Measurements from ENCODE around the gene DDX42.
"Not testable (repeated sequence)": the region's sequence is repeated elsewhere in the genome, so short reads cannot be mapped to it uniquely, and the experiment has no call there.

The DDX42 gene

DNA sequence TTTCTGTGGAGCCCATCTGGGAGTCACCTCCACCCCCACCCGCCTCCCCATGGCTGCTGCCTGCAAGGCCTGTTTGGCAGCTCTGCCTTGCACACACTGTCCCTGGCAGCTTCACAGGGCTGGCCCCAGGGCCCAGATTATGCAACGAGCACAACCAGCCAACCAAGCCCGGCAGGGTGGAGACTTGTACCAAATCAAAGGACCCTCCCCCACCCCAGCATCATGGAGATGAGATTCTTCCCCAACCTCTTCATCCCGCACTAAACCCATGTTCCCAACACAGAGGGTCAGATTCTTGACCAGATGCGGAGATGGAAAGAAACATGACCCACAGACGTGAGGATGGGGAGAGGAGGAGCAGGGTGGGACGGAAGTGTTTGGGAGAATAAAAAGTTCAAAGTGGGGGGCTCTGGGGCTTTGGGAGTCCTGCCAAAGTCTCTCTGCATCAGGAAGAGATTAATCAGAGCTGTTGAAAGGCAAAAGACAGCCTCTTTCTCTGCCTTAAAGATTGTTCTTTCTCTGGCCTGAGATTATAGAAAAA lies 64.7 kb downstream of the DDX42 start:
- Histone ChIP-seq H3K36me3 (peaks cover 36% of the 10 kb centered on the region), H3K4me3 (ENCODE audit: low read depth, low read length) (no peak overlapping the region)

DNA sequence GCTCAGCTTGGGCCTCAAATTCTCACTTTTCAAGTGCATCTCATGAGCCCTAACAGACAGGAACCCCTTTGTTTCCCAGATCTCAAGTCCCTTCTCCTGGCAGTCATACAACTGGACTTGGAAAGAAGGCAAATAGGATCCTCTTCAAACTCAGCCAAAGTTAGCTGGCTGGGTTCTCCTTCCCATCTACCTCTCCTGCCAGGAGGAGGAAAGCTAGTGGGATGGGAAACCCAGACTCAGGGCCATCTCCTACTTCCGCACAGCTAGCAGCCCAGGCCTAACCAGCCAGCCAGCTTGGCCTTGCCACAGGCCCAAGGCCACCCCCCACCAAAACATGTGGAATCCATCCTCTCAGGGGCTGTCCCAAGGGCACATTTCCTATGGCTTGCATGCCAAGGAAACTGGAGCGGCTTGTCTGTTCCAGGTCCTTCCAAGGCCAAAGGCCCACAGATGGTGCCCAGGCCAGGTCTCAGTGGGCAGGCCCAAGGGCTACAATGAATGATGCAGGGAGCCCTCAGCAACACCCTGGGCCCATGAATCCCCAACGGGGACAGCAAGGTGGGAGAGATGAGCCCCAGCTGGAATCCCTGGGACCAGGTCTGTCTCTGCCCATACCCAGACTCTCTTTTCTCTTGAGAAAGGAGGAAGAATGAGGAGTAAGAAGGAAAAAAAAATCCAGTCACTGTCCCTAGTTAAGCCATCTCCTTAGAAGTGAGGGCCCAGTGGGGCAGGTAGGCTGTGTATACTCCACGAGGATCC lies 66.8 kb downstream of the DDX42 start:
- H3K4me1 ChIP-seq: peaks cover 7% of the 10 kb centered on the region; the same call in 1 of the 2 replicates
- no peaks in the 10 kb centered on the region for H3K9me3 ChIP-seq
- H3K36me3 ChIP-seq: peaks cover 17% of the 10 kb centered on the region
- H3K27me3 ChIP-seq: no peaks in the 10 kb centered on the region
- no peak for DNase-seq
- H3K4me3 ChIP-seq (ENCODE audit: low read depth, low read length): peak overlapping the region; percentile 97
- TF ChIP-seq, protein P1, sequence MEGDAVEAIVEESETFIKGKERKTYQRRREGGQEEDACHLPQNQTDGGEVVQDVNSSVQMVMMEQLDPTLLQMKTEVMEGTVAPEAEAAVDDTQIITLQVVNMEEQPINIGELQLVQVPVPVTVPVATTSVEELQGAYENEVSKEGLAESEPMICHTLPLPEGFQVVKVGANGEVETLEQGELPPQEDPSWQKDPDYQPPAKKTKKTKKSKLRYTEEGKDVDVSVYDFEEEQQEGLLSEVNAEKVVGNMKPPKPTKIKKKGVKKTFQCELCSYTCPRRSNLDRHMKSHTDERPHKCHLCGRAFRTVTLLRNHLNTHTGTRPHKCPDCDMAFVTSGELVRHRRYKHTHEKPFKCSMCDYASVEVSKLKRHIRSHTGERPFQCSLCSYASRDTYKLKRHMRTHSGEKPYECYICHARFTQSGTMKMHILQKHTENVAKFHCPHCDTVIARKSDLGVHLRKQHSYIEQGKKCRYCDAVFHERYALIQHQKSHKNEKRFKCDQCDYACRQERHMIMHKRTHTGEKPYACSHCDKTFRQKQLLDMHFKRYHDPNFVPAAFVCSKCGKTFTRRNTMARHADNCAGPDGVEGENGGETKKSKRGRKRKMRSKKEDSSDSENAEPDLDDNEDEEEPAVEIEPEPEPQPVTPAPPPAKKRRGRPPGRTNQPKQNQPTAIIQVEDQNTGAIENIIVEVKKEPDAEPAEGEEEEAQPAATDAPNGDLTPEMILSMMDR (IDR thresholded peaks at IDR 0.05; ENCODE audit: low read depth, low read length): no peak

More for the DNA sequence above, 64.7 kb downstream of the DDX42 start:
- no peaks in the 10 kb centered on the region for H3K27me3 ChIP-seq
- peaks cover 14% of the 10 kb centered on the region for H3K4me1 ChIP-seq
- TF ChIP-seq, protein P1 (IDR thresholded peaks at IDR 0.05; ENCODE audit: low read depth, low read length): no peak
- H3K9me3 ChIP-seq: no peaks in the 10 kb centered on the region
- DNase-seq: peak; percentile 71

DNA sequence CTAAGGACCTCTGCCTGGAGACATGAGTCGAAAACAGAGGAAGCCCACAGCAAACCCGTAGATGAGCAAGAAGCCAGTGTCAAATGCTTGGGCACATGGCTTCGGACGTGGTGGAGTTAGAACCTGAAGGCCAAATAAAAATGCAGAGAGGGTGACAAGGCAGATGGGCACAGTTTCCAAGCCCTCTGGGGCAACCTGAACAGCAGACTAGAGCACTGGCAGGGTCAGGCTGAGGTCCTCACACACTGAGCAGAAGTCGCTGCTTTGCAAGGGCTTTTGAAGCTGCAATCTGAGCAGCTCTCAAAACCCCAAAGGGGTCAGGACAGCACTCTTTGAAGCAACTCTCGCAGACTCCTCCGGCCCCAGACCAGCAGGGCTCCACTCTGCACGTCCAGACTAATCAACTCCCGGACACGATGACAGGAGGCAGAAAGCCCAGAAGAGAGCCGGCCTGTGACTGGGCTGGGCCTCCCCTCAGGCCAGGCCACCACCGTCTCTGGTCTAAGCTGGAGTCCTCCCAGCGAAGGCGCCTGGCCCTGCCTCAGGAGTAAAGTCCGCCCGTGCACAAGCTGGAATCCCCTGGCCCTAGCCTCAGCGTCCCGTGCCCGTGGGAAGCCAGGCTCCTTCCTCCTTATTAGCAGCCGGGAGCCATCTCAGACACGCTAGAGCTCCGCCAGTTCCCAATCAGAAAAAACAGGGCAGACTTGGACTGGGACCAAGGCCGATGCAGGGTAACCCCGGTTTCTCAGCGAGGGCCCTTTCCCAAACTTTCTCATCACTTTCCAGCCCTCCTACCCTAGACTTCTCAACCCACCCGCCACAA lies 67.6 kb downstream of the DDX42 start:
- peaks cover 13% of the 10 kb centered on the region for H3K36me3 ChIP-seq
- DNase-seq: peak; percentile 86

DNA sequence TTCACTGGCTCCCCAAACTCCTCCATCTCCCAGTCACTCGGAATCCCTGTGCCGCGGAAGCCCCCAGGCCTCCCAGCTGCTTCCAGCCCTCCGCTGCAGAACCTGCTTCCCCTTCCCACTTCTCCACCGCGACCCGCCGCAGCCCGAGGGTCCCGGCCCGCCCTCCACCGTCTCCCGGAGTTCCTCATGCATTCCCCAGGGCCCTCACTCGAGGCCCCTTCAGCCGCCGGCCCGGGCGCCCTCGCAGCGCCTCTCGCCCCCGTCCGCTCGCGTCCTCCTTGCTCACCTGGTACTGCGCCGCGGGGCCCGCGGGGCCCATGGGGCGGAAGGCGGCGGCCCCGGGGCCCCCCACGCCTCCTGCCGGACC lies 68.2 kb downstream of the DDX42 start:
- Histone ChIP-seq H3K9me3 (no peaks in the 10 kb centered on the region), H3K4me3 (ENCODE audit: low read depth, low read length) (peak overlapping the region; percentile 97), H3K36me3 (peaks cover 7% of the 10 kb centered on the region), H3K27me3 (no peaks in the 10 kb centered on the region), H3K4me1 (peaks cover 7% of the 10 kb centered on the region; the same call in 1 of the 2 replicates)
- peak; percentile 42 for DNase-seq
- TF ChIP-seq, protein P1 (IDR thresholded peaks at IDR 0.05; ENCODE audit: low read depth, low read length): no peak

More for the DNA sequence above, 67.6 kb downstream of the DDX42 start:
- TF ChIP-seq, protein P1 (IDR thresholded peaks at IDR 0.05; ENCODE audit: low read depth, low read length): no peak
- Histone ChIP-seq H3K4me3 (ENCODE audit: low read depth, low read length) (peak overlapping the region; percentile 97), H3K9me3 (no peaks in the 10 kb centered on the region), H3K27me3 (no peaks in the 10 kb centered on the region), H3K4me1 (peaks cover 7% of the 10 kb centered on the region; the same call in 1 of the 2 replicates)

DNA sequence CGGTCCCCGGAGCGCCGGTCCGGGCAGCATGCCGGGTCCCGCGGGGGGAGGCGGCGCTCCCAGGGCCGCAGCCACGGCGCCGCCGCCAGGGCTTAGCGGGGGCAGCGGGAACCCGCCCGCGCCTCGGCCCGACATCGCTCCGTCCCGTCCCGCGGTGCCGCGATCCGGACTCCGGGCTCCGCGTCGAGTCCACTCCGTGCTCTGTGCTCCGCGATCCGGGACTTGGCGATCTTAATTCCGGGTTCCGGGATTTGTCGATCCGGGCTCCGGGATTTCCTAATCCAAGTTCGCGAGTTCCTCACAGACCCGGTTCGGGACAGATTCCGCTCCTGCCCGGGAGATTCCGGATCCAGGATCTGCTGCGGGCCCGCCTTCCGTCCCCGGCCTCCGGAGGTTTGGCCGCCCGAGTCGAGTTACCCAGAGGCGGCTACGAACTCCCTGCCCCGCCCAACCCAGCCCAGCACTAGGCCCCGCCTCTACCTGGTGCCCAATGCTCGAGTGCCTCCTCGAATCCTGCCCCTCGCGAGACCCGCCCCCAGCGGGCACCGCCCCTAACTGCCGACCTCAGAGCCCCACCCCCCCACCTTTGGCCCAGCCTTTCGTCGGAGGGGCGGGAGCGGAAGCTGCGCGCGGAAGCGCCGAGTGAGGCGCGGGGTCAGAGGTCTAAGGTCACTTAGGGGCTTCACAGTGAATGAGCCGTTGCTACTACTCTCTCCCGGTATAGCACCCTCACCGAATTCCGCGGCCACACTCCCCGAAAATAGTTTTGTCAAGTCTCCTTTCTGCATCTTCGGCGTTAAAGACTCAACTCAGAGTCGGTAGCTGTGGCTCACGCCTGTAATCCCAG lies 68.8 kb downstream of the DDX42 start, which contains the start of gene SMARCD2:
Gene SMARCD2 (minus strand): TSS at position 146 of the 847 bp plus-strand sequence. CDS start 11 bp downstream, at position 135.
- Histone ChIP-seq H3K36me3 (peaks cover 2% of the 10 kb centered on the region; the same call in 1 of the 2 replicates), H3K4me3 (ENCODE audit: low read depth, low read length) (peak within 1 kb of the TSS; percentile 97), H3K27me3 (no peaks in the 10 kb centered on the region), H3K4me1 (peaks cover 7% of the 10 kb centered on the region; the same call in 1 of the 2 replicates), H3K9me3 (no peaks in the 10 kb centered on the region)
- DNase-seq: peak; percentile 99
- TF ChIP-seq, protein P1 (IDR thresholded peaks at IDR 0.05; ENCODE audit: low read depth, low read length): peak; percentile 6; the same call in 1 of the 2 replicates

DNA sequence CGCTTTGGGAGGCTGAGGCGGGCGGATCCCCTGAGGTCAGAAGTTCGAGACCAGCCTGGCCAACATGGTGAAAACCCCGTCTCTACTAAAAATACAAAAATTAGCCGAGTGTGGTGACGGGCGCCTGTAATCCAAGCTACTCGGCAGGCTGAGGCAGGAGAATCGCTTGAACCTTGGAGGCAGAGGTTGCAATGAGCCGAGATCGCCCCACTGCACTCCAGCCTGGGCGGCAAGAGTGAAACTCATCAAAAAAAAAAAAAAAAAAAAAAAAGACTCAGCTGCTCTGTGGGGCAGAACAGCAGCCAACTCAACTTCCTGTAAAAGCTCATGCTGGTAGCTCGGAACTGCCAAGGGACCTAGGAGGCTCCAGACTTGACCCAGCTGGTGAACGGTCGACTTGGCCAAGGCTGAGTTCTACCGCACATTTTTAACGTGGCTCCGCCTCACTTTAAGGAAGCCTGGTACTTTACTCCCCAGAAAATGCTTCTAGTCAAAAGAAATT lies 69.5 kb downstream of the DDX42 start:
- not testable (repeated sequence) for H3K27me3 ChIP-seq, H3K36me3 ChIP-seq, H3K4me1 ChIP-seq, H3K9me3 ChIP-seq, DNase-seq
- H3K4me3 ChIP-seq (ENCODE audit: low read depth, low read length): peak overlapping the region; percentile 97

Data from BE2C (cell line).